Ovary (tissue), 9 donors: Measurements from ENCODE around the gene OR9A2. TPM values are rescaled to one million over a fixed set of nuclear protein-coding genes. Genes with fewer than 3 reads are reported as not detected.

Experiments used
- DNase-seq, 5 donors: peaks; one replicate each; pipeline ENCODE4 v3.0.0-alpha.2; 2019 to 2020
- H3K27ac ChIP-seq, 2 donors: fragments of 200-600 bp; one replicate each; pipeline versions ENCODE4 v1.5.1 to v1.8.0; 2019 to 2022
- H3K27me3 ChIP-seq: fragments of 200-600 bp; one replicate; pipeline ENCODE4 v1.8.0; 2022
- H3K36me3 ChIP-seq: fragments of 200-600 bp; sonication (generic); one replicate; pipeline ENCODE4 v1.5.1; 2019
- H3K4me1 ChIP-seq: one replicate; pipeline ENCODE4 v1.8.1; 2013; ENCODE audit warnings: mild to moderate bottlenecking, moderate library complexity; ENCODE audit not compliant: insufficient read depth
- H3K4me3 ChIP-seq: fragments of 200-600 bp; sonication (generic); one replicate; pipeline ENCODE4 v1.5.1; 2017
- H3K9me3 ChIP-seq, 2 donors: fragments of 200-600 bp in 1 of 2; sonication (generic) in 1 of 2; one replicate each; pipeline versions ENCODE4 v1.5.1 to v1.8.1; 2013 to 2019; ENCODE audit warnings: mild to moderate bottlenecking in 1 of 2, moderate library complexity in 1 of 2
- CTCF ChIP-seq, 3 donors: fragments of 450-650 bp in 2 of 3; fragments of 200-600 bp in 1 of 3; IDR thresholded peaks; one replicate each; pipeline versions ENCODE4 v1.5.1 to v1.8.0; 2016 to 2022; ENCODE audit warnings: antibody characterized with exemption in 3 of 3, mild to moderate bottlenecking in 1 of 3
- EP300 ChIP-seq: sonication (generic); formaldehyde crosslinking; IDR thresholded peaks from one replicate; pipeline ENCODE4 v1.6.1; 2017; ENCODE audit warnings: antibody characterized with exemption
- POLR2A ChIP-seq: fragments of 450-650 bp; IDR thresholded peaks from one replicate; pipeline ENCODE4 v1.6.1; 2017; ENCODE audit warnings: antibody characterized with exemption, mild to moderate bottlenecking, moderate library complexity
- WGBS, 3 donors: extraction: QIAGEN DNeasy Blood & Tissue Kit in 1 of 3; methylation state at CpG; one replicate each; pipeline versions ENCODE4 v1.1.5 to v1.1.7; 2013 to 2017; 5-methylcytosine and 5-hydroxymethylcytosine counted together
- intact Hi-C, 4 donors: fragments of 100-400 bp; cut with DNase I; formaldehyde crosslinking; loops; one replicate each; pipeline versions ENCODE4 v1.11.0 to v1.15.1; 2022 to 2023
- polyA plus RNA-seq, 2 donors: library from polyadenylated mRNA; stranded (reverse); fragments of 200-250 nt in 1 of 2; fragments of 350-450 nt in 1 of 2; fragmentation: Illumina TruSeq in 1 of 2; extraction: RNeasy Lipid Tissue Mini Kit (QIAGEN cat#74804) in 1 of 2; gene quantifications; one replicate each; pipeline ENCODE4 v1.2.3, GENCODE V29; 2013 to 2014
- total RNA-seq, 7 donors: library from RNA; depleted of rRNA in 2 of 7; stranded (reverse); fragments of >200 nt in 2 of 7; fragmentation: NEBNext Ultra II Directional in 3 of 7; extraction: Animal tissue kit (Norgen Biotek cat#: 25700) in 3 of 7; gene quantifications; one replicate each; pipeline versions ENCODE4 v1.1.0 to v1.2.4, GENCODE V29; 2016 to 2023
- donor health status: DM: no; HTN: no; CAD: no; lungs with moderate emphysema.
- donor health status: DM: no; HTN: no; CAD: no.
- donor health status: Bipolar disorder and iron deficiency.
- donor health status: DM: yes; HTN: yes; CAD: no.
- donor health status: DM: no; HTN: no; CAD: no.
- donor health status: DM: yes; HTN: yes; CAD: no.

Gene OR9A2
- total and polyA plus RNA-seq, 9 donors: 0.22 TPM; not detected in 7

- no peak overlapping the region for H3K4me3 ChIP-seq
- no peaks in the 10 kb centered on the region for H3K4me1 ChIP-seq
- no peak overlapping the region for H3K27ac ChIP-seq
- no peak for TF ChIP-seq CTCF (IDR thresholded peaks at IDR 0.05)
- TF ChIP-seq POLR2A: no peak
- TF ChIP-seq EP300: no peak
- H3K27me3 ChIP-seq: no peaks in the 10 kb centered on the region
- H3K36me3 ChIP-seq: no peaks in the 10 kb centered on the region
- DNase-seq: no peak
- WGBS, 3 donors: 76 to 78% (median 76%) methylated on average over 6 of the region's 6 CpGs
- intact Hi-C loops: loop anchor here (5.0 to 10.0 kb wide), 5 partner anchors 151 to 212 kb away; partner anchors contain the start of gene EPHB6 (in 1 of the 4)
- no peaks in the 10 kb centered on the region for H3K9me3 ChIP-seq
Measured at GRCh38 chr7:143005632-143006260, 21.2 kb downstream of the OR9A2 start.

GRCh38 chr7:143003393-143004051, 23.4 kb downstream of the OR9A2 start:
- Histone ChIP-seq H3K9me3 (no peaks in the 10 kb centered on the region), H3K27me3 (no peaks in the 10 kb centered on the region), H3K4me3 (no peak overlapping the region), H3K4me1 (no peaks in the 10 kb centered on the region), H3K27ac (no peak overlapping the region), H3K36me3 (no peaks in the 10 kb centered on the region)
- TF ChIP-seq EP300 (no peak), CTCF (IDR thresholded peaks at IDR 0.05) (peak in 2 of 3 donors; percentile 7 to 15)
- intact Hi-C loops: loop anchor here in 3 of 4 donors (5.0 to 10.0 kb wide), 4 partner anchors 149 to 211 kb away; partner anchors contain the start of gene EPHB6 (in 1 of the 3)
- WGBS, 3 donors: 32 to 38% (median 32%) methylated on average over 6 of the region's 6 CpGs
- no peak for DNase-seq

GRCh38 chr7:143002898-143003297, 24.0 kb downstream of the OR9A2 start:
- WGBS, 3 donors: 85 to 93% (median 88%) methylated on average over 5 of the region's 5 CpGs
- H3K4me3 ChIP-seq: no peak overlapping the region
- TF ChIP-seq EP300 (no peak), CTCF (IDR thresholded peaks at IDR 0.05) (no peak), POLR2A (no peak)
- no peak for DNase-seq
- intact Hi-C loops: loop anchor here in 3 of 4 donors (5.0 to 10.0 kb wide), 4 partner anchors 148 to 212 kb away; partner anchors contain the start of gene EPHB6 (in 1 of the 3)
- no peaks in the 10 kb centered on the region for H3K27me3 ChIP-seq
- no peaks in the 10 kb centered on the region for H3K36me3 ChIP-seq
- H3K27ac ChIP-seq: no peak overlapping the region
- no peaks in the 10 kb centered on the region for H3K9me3 ChIP-seq
- no peaks in the 10 kb centered on the region for H3K4me1 ChIP-seq

GRCh38 chr7:143002106-143002505, 24.8 kb downstream of the OR9A2 start:
- 55 to 65% (median 63%) methylated on average over 3 of the region's 3 CpGs for WGBS, 3 donors
- Histone ChIP-seq H3K4me3 (no peak overlapping the region), H3K36me3 (no peaks in the 10 kb centered on the region), H3K4me1 (no peaks in the 10 kb centered on the region), H3K9me3 (no peaks in the 10 kb centered on the region), H3K27me3 (no peaks in the 10 kb centered on the region), H3K27ac (no peak overlapping the region)
- intact Hi-C loops: loop anchor here in 3 of 4 donors (5.0 to 10.0 kb wide), 4 partner anchors 147 to 213 kb away; partner anchors contain the start of gene EPHB6 (in 1 of the 3)
- no peak for DNase-seq
- TF ChIP-seq POLR2A (no peak), CTCF (IDR thresholded peaks at IDR 0.05) (no peak), EP300 (no peak)
